Measurements from ENCODE around the gene SLC12A9.
"Not testable (repeated sequence)": the region's sequence is repeated elsewhere in the genome, so short reads cannot be mapped to it uniquely, and the experiment has no call there.

SLC12A9 gene

GRCh38 chr7:100826514-100827329, 25.8 kb upstream of the SLC12A9 start:
- no peak for DNase-seq (ENCODE audit: low spot score)

- no peak for DNase-seq (ENCODE audit: low spot score)
These were observed 24.9 kb upstream of the SLC12A9 start, which contains the start of gene EPHB4 for GRCh38 chr7:100827330-100828226. EPHB4 (minus strand) TSS chr7:100827523; CDS start chr7:100827030, 493 bp downstream.

- no peak for DNase-seq (ENCODE audit: low spot score)
These were observed 23.3 kb upstream of the SLC12A9 start for GRCh38 chr7:100829150-100829716.

DNA sequence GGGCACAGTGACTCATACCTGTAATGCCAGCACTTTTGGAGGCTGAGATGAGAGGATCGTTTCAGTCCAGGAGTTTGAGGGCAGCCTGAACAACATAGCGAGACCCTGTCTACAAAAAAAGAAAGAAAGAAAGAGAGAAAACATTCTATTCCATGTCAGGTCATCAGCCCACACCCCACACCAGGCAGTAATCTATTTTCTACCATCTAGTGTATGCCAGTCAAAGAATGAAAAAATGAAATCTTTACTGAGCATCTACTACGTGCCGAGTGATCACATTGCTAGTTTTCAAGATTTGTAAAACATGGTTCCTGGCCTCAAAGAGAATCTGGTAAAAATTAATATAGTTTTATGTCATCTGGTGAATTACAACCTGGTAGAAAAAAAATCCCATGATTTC, 22.1 kb upstream of the SLC12A9 start:
- no peak for DNase-seq (ENCODE audit: low spot score)

DNA sequence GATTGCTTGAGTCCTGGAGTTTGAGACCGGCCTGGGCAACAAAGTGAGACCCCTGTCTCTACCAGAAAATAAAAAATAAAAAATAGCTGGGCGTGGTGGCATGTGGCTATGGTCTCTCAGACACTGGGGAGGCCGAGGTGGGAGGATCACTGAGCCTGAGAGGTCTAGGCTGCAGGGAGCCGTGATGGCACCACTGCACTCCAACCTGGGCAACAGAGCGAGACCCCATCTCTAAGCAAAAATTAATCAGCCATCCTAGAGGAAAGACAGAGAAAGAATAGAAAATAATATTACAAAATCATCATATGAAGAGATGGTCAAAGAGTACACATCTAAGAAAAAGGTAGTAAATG, 20.3 kb upstream of the SLC12A9 start:
- no peak for DNase-seq (ENCODE audit: low spot score)

DNA sequence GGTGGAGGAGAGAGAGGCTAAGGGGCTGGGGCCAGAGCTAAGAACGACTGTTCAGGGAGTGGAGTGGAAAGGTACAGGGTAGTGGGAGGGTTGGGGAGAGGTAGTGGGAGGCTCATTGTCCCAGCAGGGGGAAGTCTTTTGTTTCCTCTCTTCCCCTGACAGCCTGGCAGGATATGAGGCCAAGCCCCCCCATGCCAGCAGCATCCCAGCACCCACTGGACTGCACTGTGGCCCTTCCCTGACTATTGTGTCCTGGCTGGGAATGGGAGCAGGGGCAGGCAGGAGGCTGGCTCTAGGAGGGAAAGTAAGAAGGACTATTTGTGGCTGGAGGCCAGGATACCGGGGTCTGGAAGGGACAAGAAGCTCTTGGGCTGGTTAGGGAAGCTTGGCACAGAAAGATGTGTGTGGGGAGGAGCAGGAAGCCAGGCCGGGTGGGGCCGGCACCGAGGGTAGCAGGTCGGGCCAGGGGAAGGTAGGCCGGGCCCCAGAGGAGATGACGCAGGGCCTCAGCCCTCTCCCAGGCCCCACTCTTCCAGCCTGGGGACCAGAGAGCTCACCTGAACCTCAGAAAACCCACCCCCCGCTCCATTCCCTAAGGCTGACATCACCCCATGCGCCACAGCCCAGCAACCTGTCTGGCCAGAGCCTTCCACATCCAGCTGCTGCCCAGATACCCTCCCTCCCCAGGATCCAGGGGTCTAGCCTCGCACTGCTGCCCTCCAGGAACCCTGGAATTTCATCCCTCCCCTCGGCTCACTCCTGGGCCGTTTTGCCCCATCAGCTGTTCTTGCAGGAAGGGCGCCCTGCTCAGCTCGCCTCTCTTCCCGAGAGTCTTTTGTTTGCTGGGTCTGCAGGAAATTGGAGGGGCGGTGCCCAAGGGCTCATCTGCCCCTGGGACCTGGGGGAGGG, 16.4 kb upstream of the SLC12A9 start:
- DNase-seq (ENCODE audit: low spot score) = no peak

DNA sequence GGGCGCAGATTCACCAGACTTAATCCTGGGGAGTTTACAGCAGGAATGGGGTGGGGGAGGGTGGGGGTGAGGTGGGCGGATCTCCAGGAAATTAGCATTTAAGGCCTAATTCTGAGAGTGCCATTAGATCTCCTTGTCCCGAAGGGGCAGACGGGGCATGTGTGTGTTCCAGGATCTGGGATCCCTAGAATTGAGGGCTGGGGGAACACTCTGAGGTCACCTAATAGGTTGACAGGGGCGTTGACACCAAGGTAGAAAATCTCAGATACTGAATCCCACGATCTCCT, 15.8 kb upstream of the SLC12A9 start:
- DNase-seq (ENCODE audit: low spot score) = no peak

DNA sequence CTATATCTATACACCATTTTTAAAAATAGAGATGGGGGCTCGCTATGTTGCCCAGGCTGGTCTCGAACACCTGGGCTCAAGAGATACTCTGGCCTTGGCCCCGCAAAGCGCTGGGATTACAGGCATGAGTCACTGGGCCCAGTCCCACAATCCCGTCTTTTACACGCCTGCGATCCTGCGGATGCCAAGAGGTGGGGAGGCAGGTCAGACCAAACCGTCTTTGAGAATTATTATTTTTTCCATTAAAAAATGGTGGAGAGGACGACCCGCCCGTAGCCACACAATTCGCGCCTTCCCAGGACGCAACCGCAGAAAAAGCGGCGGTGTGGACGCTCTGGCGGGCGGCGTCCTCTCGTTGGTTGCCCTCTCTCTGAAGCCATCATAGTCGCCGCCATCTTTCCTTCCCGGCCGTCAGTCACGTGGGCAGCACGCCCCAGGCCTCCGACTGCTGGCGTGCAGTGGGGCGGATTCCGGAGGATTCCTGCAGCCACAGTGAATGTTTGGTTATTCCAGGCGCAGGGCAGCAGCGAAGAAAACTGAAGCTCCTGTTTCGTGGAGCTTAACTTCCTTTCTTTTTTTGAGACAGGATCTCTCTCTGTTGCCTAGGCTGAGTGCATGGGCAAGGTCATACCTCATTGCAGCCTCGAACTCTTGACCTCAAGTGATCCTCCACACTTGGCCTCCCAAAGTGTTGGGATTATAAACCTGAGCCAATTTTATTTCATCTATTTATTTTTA, 15.2 kb upstream of the SLC12A9 start:
- peak; percentile 93 for DNase-seq (ENCODE audit: low spot score)

DNA sequence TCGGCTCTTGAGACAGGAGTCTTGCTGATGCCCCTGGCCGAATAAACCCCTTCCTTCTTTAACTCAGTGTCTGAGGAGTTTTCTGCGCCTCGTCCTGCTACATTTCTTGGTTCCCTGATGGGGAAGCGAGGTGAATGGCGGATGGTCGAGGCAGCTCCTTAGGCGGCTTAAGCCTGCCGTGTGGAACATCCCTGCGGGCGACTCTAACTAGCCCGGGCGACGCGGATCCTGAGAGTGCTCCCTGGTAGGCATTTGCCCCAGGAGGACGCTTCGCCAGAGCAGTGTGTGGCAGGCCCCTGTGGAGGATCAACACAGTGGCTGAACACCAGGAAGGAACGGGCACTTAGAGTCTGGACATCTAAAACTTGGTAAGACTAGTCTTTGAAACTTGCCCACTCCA, 13.2 kb upstream of the SLC12A9 start:
- no peak for DNase-seq (ENCODE audit: low spot score)

- DNase-seq (ENCODE audit: low spot score) = no peak
These were observed 11.9 kb upstream of the SLC12A9 start for GRCh38 chr7:100840470-100841100.

GRCh38 chr7:100847360-100847759, 5.2 kb upstream of the SLC12A9 start:
- DNase-seq (ENCODE audit: low spot score) = no peak

DNA sequence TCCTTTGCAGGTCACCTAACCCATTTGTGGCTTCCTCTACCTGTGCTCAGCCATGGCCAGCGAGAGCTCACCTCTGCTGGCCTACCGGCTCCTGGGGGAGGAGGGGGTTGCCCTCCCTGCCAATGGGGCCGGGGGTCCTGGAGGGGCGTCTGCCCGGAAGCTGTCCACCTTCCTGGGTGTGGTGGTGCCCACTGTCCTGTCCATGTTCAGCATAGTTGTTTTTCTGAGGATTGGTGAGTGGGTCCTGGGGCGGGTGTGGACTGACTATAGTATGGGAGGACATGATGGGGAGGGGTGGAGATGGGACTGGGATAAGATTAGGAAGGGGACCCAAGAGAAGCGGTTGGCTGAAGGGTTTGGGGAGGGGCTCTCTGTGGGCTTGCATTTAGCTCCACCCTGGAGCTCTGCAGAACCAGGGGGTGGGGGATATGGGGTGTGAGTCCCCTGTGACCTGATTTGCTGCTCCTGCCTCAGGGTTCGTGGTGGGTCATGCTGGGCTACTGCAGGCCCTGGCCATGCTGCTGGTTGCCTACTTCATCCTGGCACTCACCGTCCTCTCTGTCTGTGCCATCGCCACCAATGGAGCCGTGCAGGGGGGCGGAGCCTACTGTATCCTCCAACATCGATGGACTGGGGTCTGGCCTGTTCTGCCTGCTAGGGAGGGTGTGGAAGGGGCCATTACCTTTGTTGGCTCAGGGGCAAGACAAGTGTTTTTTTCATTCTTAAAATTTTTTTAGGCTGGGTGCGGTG, 1.8 kb downstream of the SLC12A9 start:
- no peak for DNase-seq (ENCODE audit: low spot score)

- DNase-seq (ENCODE audit: low spot score) = not testable (repeated sequence)
These were observed 2.4 kb downstream of the SLC12A9 start for GRCh38 chr7:100854899-100855298.

DNA sequence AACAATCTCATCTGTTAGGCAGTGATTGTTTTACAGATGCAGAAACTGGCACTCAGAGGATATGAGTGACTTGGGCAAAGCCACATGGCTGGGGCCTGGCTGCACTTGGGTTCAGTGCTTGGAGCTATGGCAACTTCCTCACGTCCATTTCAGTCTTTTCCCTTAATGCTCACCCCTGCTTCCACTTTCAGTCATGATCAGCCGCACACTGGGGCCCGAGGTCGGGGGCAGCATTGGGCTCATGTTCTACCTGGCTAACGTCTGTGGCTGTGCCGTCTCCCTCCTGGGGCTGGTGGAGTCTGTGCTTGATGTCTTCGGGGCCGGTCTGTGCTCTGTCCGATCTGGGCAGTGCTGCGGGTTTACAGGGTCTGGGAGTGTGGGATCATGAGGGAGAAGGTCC, 3.0 kb downstream of the SLC12A9 start:
- no peak for DNase-seq (ENCODE audit: low spot score)

DNA sequence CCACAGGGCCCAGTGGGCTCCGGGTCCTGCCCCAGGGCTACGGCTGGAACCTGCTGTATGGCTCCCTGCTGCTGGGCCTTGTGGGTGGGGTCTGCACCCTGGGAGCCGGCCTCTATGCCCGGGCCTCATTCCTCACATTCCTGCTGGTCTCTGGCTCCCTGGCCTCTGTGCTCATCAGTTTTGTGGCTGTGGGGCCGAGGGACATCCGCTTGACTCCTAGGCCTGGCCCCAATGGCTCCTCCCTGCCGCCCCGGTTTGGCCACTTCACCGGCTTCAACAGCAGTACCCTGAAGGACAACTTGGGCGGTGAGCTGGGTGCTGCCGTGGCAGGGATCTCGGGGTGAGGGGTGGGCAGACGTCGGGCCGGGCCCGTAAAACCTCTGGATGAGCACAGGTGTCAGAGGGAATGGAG, 4.4 kb downstream of the SLC12A9 start:
- no peak for DNase-seq (ENCODE audit: low spot score)

DNA sequence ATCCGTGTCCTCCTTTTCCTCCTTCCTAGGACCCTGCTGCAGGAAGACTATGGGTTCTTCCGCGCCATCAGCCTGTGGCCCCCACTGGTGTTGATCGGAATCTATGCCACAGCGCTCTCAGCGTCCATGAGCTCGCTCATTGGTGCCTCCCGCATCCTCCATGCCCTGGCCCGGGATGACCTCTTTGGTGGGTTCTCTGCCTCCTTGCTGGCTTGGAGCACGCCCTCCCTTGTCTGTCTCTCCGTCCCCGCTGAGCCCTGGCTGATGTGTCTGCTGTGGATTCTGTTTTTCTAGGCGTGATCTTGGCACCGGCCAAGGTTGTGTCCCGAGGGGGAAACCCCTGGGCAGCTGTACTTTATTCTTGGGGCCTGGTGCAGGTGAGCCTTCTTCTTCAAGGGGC, 7.3 kb downstream of the SLC12A9 start:
- DNase-seq (ENCODE audit: low spot score) = no peak

DNA sequence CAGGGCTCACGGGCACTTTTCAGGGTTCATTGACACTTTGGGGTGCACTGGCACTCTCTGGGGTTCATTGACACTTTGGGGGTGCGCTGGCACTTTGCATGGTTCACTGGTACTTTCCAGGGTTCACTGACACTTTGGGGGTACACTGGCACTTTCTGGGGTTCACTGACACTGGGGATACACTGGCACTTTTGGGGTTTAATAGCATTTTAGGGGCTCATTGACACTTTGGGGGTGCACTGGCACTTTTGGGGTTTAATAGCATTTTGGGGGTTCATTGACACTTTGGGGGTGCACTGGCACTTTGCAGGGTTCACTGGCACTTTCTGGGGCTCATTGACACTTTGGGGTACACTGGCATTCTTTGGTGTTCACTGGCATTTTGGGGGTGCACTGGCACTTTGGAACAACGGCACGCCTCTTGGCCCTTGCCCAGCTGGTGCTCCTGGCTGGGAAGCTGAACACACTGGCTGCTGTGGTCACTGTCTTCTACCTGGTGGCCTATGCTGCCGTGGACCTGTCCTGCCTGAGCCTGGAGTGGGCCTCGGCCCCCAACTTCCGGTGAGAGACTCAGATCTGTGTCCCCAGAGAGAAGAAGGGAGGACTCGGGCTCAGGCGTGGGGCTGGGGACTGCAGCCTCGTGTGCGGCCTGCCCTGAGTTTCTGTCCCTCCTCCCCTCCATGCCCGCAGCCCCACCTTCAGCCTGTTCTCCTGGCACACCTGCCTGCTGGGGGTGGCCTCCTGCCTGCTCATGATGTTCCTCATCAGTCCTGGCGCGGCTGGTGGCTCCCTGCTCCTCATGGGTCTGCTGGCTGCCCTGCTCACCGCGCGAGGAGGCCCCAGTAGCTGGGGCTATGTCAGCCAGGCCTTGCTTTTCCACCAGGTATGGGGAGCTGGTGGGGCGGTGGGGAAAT, 8.4 kb downstream of the SLC12A9 start:
- DNase-seq (ENCODE audit: low spot score) = no peak

DNA sequence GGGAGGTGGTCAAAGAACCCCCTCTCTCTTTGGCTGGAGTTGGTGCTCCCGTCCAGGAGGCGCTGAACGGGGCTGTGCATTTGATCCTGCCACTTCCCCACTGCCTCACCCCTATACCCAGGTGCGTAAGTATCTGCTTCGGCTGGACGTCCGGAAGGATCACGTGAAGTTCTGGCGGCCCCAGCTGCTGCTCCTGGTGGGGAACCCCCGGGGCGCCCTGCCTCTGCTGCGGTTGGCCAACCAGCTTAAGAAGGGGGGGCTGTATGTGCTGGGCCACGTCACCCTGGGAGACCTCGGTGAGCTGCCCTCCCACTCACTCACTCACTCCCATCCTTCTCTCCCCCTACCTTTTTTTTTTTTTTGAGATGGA, 9.1 kb downstream of the SLC12A9 start:
- no peak for DNase-seq (ENCODE audit: low spot score)

GRCh38 chr7:100863406-100863950, 11.0 kb downstream of the SLC12A9 start:
- DNase-seq (ENCODE audit: low spot score) = peak; percentile 70
